C4-2B (cell line): ENCODE results near the gene DAAM1.

ENCODE experiments used
- CTCF ChIP-seq: fragments of 450-650 bp; conservative IDR thresholded peaks from 2 replicates; pipeline ENCODE4 v1.5.1; 2017; ENCODE audit warnings: mild to moderate bottlenecking
- ZFX ChIP-seq: fragments of 450-650 bp; IDR thresholded peaks from 2 replicates; pipeline ENCODE4 v1.6.1; 2017

GRCh38 chr14:59184396-59184795, 4.1 kb upstream of the DAAM1 start:
- TF ChIP-seq CTCF (no peak), ZFX (no peak)
